Stomach (tissue), 4 donors: Measurements from ENCODE around the gene AK5.

ENCODE experiments used
- CTCF ChIP-seq, 7 experiments: fragments of 450-650 bp in 4 of 7; fragments of 200-600 bp in 3 of 7; sonication (generic) in 3 of 7; IDR thresholded peaks; one replicate each; pipeline ENCODE4 v1.5.1; 2016 to 2019; ENCODE audit warnings: antibody characterized with exemption in 7 of 7, control low read depth in 2 of 7, mild to moderate bottlenecking in 1 of 7
- EP300 ChIP-seq: sonication (generic); formaldehyde crosslinking; IDR thresholded peaks from one replicate; pipeline ENCODE4 v1.6.1; 2017; ENCODE audit warnings: antibody characterized with exemption
- POLR2A ChIP-seq, 4 donors: fragments of 450-650 bp; IDR thresholded peaks; one replicate each; pipeline ENCODE4 v1.6.1; 2016; ENCODE audit warnings: antibody characterized with exemption in 4 of 4, control low read depth in 2 of 4, mild to moderate bottlenecking in 1 of 4, moderate library complexity in 1 of 4
- POLR2AphosphoS5 ChIP-seq, 3 donors: sonication (generic); formaldehyde crosslinking; IDR thresholded peaks; one replicate each; pipeline ENCODE4 v1.6.1; 2016; ENCODE audit warnings: antibody characterized with exemption in 3 of 3

DNA sequence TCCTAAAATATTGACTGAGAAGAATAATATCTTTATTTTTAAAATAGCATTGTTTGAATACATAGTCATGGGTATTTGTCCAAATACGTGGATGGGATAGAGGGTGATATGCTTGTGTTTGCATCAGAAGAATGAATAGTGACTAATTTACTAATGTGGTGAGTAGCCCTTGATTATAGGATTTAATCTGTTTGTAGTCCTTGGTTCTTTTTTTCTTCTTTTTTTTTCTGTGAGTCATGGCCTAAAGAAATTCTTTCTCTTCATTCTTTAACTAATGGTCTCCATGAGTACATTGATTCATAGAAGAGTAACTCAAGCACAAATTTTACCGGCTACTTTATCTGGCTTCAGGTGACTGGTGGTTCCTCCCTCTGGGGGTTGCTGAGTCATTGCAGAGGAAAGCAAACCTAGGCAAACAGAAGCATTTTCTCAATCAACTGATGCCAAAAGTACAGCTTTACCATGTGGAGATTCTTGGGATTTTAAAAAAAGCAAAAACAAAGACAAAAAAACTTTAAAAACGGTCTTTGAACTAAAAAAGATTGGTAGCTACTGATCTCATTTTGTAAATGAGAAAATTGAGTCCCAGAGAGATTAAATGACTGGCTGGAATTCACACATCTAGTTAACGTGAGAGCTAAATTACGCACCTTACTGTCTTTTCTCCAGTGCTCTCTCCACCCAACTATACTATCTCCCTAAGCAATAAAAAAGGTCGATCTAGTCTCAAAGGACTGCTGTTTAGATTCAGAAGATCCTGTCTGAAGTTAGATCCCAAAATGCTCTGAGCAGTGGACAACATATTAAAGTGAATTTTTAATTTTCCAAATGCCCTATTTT lies 40.5 kb downstream of the AK5 start:
- TF ChIP-seq CTCF (IDR thresholded peaks at IDR 0.05) (no peak), POLR2A (IDR thresholded peaks at IDR 0.05) (no peak), POLR2AphosphoS5 (IDR thresholded peaks at IDR 0.05) (peak in 1 of 3 donors; percentile 40), EP300 (no peak)
